Left lung (tissue), 10 donors: ENCODE results near the gene DYNLT1. TPM values are rescaled to one million over a fixed set of nuclear protein-coding genes. Genes with fewer than 3 reads are reported as not detected.

Source experiments
- ATAC-seq: fragments of 200-7000 bp; cut with Tn5 transposase; one replicate; pipeline ENCODE4 v1.9.1; 2020; ENCODE audit warnings: moderate library complexity
- DNase-seq, 4 donors: peaks; one replicate each; pipeline ENCODE4 v3.0.0-alpha.2; 2013 to 2020
- H3K27ac ChIP-seq, 2 donors: fragments of 200-600 bp; sonication (generic) in 1 of 2; one replicate each; pipeline versions ENCODE4 v1.5.0 to v1.8.0; 2020 to 2021
- H3K27me3 ChIP-seq, 2 donors: fragments of 200-600 bp; sonication (generic) in 1 of 2; one replicate each; pipeline versions ENCODE4 v1.5.0 to v1.8.0; 2020 to 2021
- H3K36me3 ChIP-seq, 2 donors: fragments of 200-600 bp; sonication (generic) in 1 of 2; one replicate each; pipeline versions ENCODE4 v1.5.0 to v1.8.0; 2020 to 2021
- H3K4me1 ChIP-seq, 2 donors: fragments of 200-600 bp; one replicate each; pipeline ENCODE4 v1.8.0; 2021
- H3K4me3 ChIP-seq, 2 donors: fragments of 200-600 bp; sonication (generic) in 1 of 2; one replicate each; pipeline versions ENCODE4 v1.5.0 to v1.8.0; 2020 to 2021; ENCODE audit warnings: mild to moderate bottlenecking in 1 of 2
- H3K9me3 ChIP-seq, 2 donors: fragments of 200-600 bp; sonication (generic) in 1 of 2; one replicate each; pipeline versions ENCODE4 v1.5.0 to v1.8.0; 2020 to 2021
- intact Hi-C, 2 donors: fragments of 100-400 bp; cut with DNase I; formaldehyde crosslinking; loops; one replicate each; pipeline versions ENCODE4 v1.11.2 to v1.14.2; 2022
- polyA plus RNA-seq, 6 donors: library from polyadenylated mRNA; unstranded; fragments of 120-200 nt; gene quantifications; one replicate each; pipeline ENCODE4 v1.2.1, GENCODE V29; 2013; ENCODE audit not compliant: insufficient read length in 6 of 6
- total RNA-seq, 2 donors: library from RNA; stranded (reverse); fragmentation: NEBNext Ultra II Directional; extraction: Animal tissue kit (Norgen Biotek cat#: 25700); gene quantifications; one replicate each; pipeline ENCODE4 v1.2.1, GENCODE V29; 2021
- TF ChIP-seq, protein P1 (sequence below), 2 donors: fragments of 200-600 bp; sonication (generic) in 1 of 2; IDR thresholded peaks; one replicate each; pipeline versions ENCODE4 v1.5.0 to v1.8.0; 2021; ENCODE audit warnings: antibody characterized with exemption in 2 of 2
- donor health status: DM: no; HTN: yes; CAD: no.
- donor health status: DM: no; HTN: no; CAD: no.

Gene DYNLT1
- total and polyA plus RNA-seq, 8 donors, result 116 to 163 (median 139) TPM

DNA sequence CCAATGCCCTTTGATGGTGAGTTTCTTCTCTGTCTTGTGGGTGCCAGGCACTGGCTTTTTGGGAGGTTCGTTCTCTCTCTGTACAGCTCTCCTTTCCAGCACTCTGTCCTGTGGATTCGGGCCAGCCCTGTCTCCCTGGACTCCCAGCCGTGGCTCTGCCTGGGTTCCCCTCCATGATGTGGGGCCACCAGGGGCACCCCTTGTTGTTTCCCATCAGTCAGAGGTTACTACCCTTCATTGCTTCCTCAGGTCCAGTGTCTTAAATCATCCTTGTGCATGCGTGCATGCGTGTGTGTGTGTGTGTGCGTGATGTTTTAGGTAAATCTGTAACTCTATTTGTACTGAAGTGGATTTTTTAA is 40.5 kb downstream of the DYNLT1 start:
- TF ChIP-seq, protein P1, sequence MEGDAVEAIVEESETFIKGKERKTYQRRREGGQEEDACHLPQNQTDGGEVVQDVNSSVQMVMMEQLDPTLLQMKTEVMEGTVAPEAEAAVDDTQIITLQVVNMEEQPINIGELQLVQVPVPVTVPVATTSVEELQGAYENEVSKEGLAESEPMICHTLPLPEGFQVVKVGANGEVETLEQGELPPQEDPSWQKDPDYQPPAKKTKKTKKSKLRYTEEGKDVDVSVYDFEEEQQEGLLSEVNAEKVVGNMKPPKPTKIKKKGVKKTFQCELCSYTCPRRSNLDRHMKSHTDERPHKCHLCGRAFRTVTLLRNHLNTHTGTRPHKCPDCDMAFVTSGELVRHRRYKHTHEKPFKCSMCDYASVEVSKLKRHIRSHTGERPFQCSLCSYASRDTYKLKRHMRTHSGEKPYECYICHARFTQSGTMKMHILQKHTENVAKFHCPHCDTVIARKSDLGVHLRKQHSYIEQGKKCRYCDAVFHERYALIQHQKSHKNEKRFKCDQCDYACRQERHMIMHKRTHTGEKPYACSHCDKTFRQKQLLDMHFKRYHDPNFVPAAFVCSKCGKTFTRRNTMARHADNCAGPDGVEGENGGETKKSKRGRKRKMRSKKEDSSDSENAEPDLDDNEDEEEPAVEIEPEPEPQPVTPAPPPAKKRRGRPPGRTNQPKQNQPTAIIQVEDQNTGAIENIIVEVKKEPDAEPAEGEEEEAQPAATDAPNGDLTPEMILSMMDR (IDR thresholded peaks at IDR 0.05), result no peak
- Histone ChIP-seq H3K27ac (no peak overlapping the region), H3K4me1 (no peaks in the 10 kb centered on the region), H3K36me3 (peaks cover 0 to 76% of the 10 kb centered on the region in 2 donors), H3K4me3 (no peak overlapping the region), H3K27me3 (no peaks in the 10 kb centered on the region), H3K9me3 (no peaks in the 10 kb centered on the region)
- ATAC-seq (no peak), DNase-seq (no peak)
- intact Hi-C loops, result loop anchor here in 1 of 2 donors (10.0 kb wide), 1 partner anchor 379 kb away; no protein-coding TSS in a partner anchor

DNA sequence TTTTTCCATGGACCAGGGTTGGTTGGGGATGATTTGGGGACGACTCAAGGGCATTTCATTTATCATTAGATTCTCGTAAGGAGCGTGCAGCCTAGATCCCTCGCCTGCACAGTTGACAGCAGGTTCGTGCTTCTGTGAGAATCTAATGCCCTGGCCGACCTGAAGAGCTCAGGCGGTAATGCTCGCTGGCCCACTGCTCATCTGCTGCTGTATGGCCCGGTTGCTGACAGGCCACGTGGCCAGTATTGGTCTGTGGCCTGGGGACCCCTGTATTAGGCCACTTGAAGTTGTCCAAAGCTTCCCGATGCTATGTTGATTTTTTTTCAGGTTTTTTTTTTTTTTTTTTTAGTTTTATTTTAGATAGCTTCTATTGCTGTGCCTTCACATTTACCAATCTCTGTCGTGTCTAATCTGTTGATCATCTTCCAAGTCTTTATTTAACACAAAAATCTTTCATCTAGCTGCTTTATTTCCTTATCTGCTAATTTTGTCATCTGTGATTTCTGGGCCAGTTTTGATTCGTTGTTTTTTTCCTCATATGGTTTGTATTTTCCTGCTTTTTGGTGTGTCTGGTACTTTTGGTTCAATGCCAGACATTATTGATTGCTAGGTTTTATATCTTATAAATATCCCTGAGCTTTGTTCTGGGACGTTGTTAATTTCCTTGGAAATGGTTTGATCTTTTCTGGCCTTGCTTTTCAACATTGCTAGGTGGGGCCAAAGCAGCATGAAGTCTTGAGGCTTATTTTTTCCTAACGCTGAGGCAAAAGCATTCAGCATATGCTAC is 41.1 kb downstream of the DYNLT1 start:
- no peaks in the 10 kb centered on the region for H3K27me3 ChIP-seq
- ATAC-seq, result no peak
- DNase-seq, result no peak
- H3K4me3 ChIP-seq, result no peak overlapping the region
- TF ChIP-seq, protein P1 (IDR thresholded peaks at IDR 0.05), result no peak
- H3K27ac ChIP-seq, result no peak overlapping the region
- peaks cover 0 to 76% of the 10 kb centered on the region in 2 donors for H3K36me3 ChIP-seq
- no peaks in the 10 kb centered on the region for H3K4me1 ChIP-seq
- intact Hi-C loops, result loop anchor here in 1 of 2 donors (10.0 kb wide), 1 partner anchor 379 kb away; no protein-coding TSS in a partner anchor
- H3K9me3 ChIP-seq, result no peaks in the 10 kb centered on the region

DNA sequence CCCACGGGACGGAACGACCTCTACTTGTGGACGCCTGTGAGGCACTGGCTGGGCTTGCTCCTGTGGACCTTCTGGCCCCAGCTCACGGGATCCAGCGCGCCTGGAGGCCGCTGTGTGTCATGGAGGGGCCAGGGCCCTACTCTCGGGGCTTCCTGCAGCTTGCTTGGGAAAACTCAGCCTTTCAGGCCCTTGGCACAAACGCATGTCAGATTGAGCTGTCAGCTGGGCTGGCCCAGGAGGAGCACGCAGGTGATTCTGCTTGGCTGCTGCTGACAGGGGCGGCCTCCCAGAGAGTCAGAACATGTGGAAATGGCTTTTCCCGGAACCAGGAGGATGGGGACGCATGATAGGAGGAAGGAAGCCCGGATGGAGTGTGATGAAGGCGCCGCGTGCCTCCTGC is 44.9 kb downstream of the DYNLT1 start:
- no peaks in the 10 kb centered on the region for H3K27me3 ChIP-seq
- H3K36me3 ChIP-seq, result peaks cover 0 to 82% of the 10 kb centered on the region in 2 donors
- no peak overlapping the region for H3K27ac ChIP-seq
- DNase-seq, result no peak
- H3K4me1 ChIP-seq, result no peaks in the 10 kb centered on the region
- no peaks in the 10 kb centered on the region for H3K9me3 ChIP-seq
- TF ChIP-seq, protein P1 (IDR thresholded peaks at IDR 0.05), result no peak
- ATAC-seq, result no peak
- intact Hi-C loops, result loop anchor here in 1 of 2 donors (10.0 kb wide), 1 partner anchor 375 kb away; no protein-coding TSS in a partner anchor
- no peak overlapping the region for H3K4me3 ChIP-seq

DNA sequence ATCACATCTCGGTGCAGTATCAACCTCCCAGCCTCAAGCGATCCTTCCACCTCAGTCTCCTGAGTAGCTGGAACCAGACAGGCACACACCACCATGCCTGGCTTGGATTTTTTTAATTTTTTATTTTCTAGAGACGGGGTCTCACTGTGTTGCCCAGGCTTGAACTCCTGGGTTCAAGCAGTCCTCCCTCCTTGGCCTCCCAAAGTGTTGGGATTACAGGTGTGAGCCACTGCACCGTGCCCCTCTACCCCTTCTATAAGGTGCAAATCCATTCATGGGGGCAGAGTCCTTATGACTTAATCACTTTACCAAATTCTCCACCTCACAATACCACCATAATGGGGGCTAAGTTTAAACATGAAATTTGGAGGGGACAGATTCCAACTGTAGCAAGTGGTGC is 47.0 kb downstream of the DYNLT1 start:
- Histone ChIP-seq H3K27ac (no peak overlapping the region), H3K9me3 (no peaks in the 10 kb centered on the region), H3K36me3 (peaks cover 0 to 94% of the 10 kb centered on the region in 2 donors), H3K4me3 (no peak overlapping the region), H3K4me1 (no peaks in the 10 kb centered on the region), H3K27me3 (no peaks in the 10 kb centered on the region)
- intact Hi-C loops, result no loop called here
- DNase-seq, result no peak
- TF ChIP-seq, protein P1 (IDR thresholded peaks at IDR 0.05), result no peak
- no peak for ATAC-seq

DNA sequence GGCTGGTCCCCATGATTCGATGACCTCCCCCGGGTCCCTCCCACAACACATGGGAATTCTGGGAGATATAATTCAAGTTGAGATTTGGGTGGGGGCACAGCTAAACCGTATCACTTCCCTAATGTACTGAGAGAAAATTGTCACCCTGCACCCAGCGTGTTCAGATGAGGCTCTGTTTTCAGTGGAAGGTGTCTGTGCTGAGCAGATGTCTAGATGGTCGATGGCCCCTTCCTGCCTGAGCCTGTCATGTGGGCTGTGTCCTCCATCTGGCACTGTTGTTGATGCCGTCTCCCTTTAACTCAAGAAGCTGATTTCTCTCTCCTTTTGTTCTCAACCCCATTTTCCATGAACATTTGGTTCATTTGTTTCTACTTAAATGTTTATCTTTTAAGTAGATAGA is 47.7 kb downstream of the DYNLT1 start:
- H3K9me3 ChIP-seq, result no peaks in the 10 kb centered on the region
- intact Hi-C loops, result no loop called here
- no peak for ATAC-seq
- no peak overlapping the region for H3K4me3 ChIP-seq
- H3K36me3 ChIP-seq, result peaks cover 0 to 98% of the 10 kb centered on the region in 2 donors
- TF ChIP-seq, protein P1 (IDR thresholded peaks at IDR 0.05), result no peak
- H3K27me3 ChIP-seq, result no peaks in the 10 kb centered on the region
- no peak overlapping the region for H3K27ac ChIP-seq
- no peak for DNase-seq
- H3K4me1 ChIP-seq, result no peaks in the 10 kb centered on the region
